ENCODE data around the gene COL9A2. TPM values are rescaled to one million over a fixed set of nuclear protein-coding genes. Genes with fewer than 3 reads are reported as not detected.

COL9A2 gene
- 1 to 10 TPM; 3.2 to 3.5 TPM for total RNA-seq

DNA sequence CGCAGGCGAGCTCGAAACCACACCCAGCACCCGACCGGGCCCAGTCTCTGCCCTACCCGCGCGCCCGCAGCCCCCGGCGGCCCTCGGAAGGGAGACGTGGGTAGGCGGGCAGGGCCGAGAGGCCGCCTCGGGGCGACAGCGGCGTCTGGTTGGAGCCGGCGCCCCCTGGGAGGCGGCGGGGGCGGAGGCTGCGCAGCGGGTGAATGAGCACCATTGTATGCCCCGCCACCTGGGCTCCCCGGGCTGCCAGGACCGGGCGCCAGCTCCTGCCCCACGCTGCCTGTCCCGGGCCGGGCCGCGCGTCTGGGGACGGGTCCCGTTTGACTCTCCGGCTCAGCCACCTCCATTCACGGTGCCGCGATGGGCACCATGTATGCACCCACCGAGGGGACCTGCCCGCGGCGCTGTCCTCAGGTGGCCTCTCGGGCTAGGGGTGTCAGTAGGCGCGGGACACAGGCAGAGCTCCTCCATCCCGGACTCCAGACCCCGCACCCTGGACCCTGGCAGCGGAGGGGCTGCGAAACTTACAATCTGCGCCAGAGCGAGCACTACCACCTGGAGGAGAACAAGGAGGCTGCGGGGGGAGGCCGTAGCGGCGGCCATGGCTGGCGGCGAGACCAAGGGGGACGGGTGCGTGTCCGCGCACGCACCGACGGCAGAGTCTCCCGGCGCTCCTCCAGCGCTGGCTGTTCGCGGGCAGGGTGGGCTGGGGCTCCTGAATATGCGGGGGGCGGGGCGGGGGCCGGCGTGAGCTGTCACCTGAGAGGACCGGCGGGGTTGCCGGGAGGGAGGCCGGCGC lies at the start of gene COL9A2:
TSS of gene COL9A2 (minus strand) at position 692 of the 799 bp plus-strand sequence. CDS start at position 603, 89 bp downstream.

DNA sequence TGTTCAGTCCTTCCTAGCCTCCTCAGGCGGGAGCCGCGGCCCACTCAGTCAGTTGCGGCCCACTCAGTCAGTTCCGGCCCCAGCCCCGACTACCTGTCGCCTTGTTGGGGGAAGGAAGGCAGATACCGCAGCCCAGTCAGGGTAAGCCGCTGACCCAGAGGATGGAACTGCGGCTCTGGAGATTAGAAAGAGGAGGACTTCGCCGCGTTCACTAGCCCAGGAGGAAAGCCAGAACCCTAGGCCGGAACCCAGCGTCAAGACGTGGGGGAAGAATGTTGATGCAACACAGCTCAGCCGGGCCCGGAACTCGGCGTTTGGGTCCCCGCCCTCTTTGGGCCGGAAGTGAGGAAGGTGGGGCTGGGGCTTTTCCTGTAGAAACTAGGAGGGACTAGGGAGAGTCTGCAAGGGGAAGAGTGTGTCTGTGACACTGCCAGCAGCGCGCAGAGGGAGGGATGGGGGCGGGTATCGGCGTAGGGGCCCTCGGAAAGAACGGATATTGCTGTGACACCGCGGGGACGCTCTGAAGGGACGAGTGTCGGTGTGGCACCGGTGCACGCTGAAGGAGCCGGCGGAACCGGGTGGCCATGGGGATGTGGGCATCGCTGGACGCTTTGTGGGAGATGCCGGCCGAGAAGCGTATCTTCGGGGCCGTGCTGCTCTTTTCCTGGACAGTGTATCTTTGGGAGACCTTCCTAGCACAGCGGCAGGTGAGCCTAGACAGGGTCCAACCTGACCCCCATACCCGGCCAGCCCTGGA lies 59.2 kb downstream of the COL9A2 start, which contains the start of gene ZMPSTE24:
TSS of gene ZMPSTE24 (plus strand) at position 549 of the 757 bp plus-strand sequence. CDS start at position 585, 36 bp downstream.

Other genes starting within 250 kb of the COL9A2 start
- gene PPT1, start 220.0 kb downstream of the COL9A2 start, total RNA-seq, result 10 to 100 TPM; 78.4 to 79.4 TPM
- gene RLF, start 155.9 kb downstream of the COL9A2 start, total RNA-seq, result 10 to 100 TPM; 23.3 to 24.4 TPM
- gene TMCO2, start 69.3 kb downstream of the COL9A2 start, total RNA-seq, result under 1 TPM in 1 of 2 experiments, not detected in 1; 0.38 TPM
- 10 to 100 TPM; 20.6 to 21.0 TPM for gene ZMPSTE24, start 59.0 kb downstream of the COL9A2 start, total RNA-seq
- gene SMAP2, start 56.4 kb upstream of the COL9A2 start, total RNA-seq, result 100 to 1,000 TPM; 128 to 129 TPM
- gene ZFP69B, start 133.2 kb upstream of the COL9A2 start, total RNA-seq, result 1 to 10 TPM; 4.4 to 4.6 TPM
- gene ZFP69, start 160.0 kb upstream of the COL9A2 start, total RNA-seq, result 1 to 10 TPM; 3.4 to 3.6 TPM
- 10 to 100 TPM; 13.1 to 15.3 TPM for gene EXO5, start 191.5 kb upstream of the COL9A2 start, total RNA-seq
- 1 to 10 TPM; 3.9 to 4.1 TPM for gene ZNF684, start 214.4 kb upstream of the COL9A2 start, total RNA-seq